Right lung (tissue), 5 donors: Measurements from ENCODE around the gene NUFIP2. TPM values are rescaled to one million over a fixed set of nuclear protein-coding genes. Genes with fewer than 3 reads are reported as not detected.
A peak's percentile ranks its signal among the peaks of the same experiment; 100 is the strongest.
"Not testable (repeated sequence)": the region's sequence is repeated elsewhere in the genome, so short reads cannot be mapped to it uniquely, and the experiment has no call there.

Experiments
- DNase-seq, 2 donors: peaks; one replicate each; pipeline ENCODE4 v3.0.0-alpha.2; 2013
- polyA plus RNA-seq, 5 donors: library from polyadenylated mRNA; unstranded; fragments of 120-200 nt; gene quantifications; one replicate each; pipeline versions ENCODE4 v1.2.1 to v1.2.3, GENCODE V29; 2013; ENCODE audit warnings: inconsistent platforms in 1 of 5, low replicate concordance in 1 of 5; ENCODE audit not compliant: insufficient read length in 5 of 5, insufficient read depth in 1 of 5

NUFIP2 gene
- polyA plus RNA-seq, 5 donors: 30.4 to 42.7 (median 38.2) TPM

GRCh38 chr17:29240968-29241963 is 52.7 kb downstream of the NUFIP2 start:
- DNase-seq: no peak

GRCh38 chr17:29240477-29240876 is 53.5 kb downstream of the NUFIP2 start:
- no peak for DNase-seq

- DNase-seq: no peak
Measured at GRCh38 chr17:29238133-29238850, 55.7 kb downstream of the NUFIP2 start.

GRCh38 chr17:29237476-29238132 is 56.3 kb downstream of the NUFIP2 start:
- no peak for DNase-seq

GRCh38 chr17:29235904-29236303 is 58.0 kb downstream of the NUFIP2 start:
- DNase-seq: no peak

DNA sequence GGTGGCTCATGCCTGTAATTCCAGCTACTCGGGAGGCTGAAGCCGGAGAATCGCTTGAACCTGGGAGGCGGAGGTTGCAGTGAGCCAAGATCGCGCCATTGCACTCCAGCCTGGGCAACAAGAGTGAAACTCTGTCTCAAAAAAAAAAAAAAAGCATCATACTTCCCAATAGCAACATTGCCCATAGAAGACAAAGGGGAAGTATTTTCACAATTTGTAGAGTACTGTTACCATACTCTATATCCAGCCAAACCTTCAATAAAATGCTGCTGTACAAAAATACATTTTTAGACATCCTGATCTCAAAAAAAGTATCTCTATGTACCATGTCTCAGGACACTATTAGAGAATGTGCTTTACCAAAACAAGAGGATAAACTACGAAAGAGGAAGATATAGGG is 59.0 kb downstream of the NUFIP2 start:
- DNase-seq: not testable (repeated sequence)

DNA sequence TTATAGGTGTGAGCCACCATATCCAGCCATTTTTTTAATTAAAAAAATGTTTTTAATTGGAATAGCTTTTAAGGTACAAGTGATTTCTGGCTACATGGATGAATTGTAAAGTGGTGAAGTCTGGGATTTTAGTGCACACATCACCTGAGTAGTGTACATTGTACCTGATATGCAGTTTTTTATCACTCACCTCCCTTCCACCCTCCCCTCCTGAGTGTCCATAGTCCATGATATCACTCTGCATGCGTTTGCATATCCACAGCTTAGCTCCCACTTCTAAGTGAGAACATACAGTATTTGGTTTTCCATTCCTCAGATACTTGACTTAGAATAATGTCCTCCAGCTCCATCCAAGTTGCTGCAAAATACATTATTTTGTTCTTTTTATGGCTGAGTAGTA is 60.6 kb downstream of the NUFIP2 start:
- no peak for DNase-seq

GRCh38 chr17:29225396-29225795 is 68.6 kb downstream of the NUFIP2 start:
- no peak for DNase-seq

DNA sequence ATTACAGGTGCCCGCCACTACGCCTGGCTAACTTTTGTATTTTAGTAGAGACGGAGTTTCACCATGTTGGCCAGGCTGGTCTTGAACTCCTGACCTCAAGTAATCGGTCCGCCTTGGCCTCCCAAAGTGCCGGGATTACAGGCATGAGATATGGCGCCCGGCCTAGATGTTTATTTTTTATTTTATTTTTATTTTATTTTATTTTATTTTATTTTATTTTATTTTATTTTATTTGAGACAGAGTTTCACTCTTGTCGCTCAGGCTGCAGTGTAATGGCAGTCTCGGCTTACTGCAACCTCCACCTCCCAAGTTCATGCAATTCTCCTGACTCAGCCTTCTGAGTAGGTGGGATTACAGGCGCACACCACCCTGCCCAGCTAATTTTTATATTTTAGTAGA is 72.6 kb downstream of the NUFIP2 start:
- not testable (repeated sequence) for DNase-seq

- peak; percentile 82 to 88 for DNase-seq
Measured at GRCh38 chr17:29219378-29220047, 74.4 kb downstream of the NUFIP2 start.

DNA sequence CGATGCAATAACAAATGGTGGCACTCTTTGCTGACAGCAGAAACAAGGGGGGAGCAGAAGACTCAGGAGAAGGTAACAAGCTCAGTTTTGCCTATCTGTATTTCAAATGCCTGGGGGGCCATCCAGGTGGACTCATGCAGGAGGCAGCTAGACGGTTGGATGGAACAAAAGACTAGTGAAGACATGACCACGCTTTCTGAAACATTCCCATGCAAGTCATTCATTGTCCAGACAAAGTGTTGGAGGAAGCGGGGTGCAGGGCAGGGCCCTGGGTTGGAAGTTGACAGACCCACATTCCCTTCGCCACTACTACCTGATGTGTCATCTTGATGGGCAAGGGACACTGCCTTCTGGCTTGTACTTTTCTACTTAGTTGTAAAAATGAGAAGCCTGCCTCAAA is 77.1 kb downstream of the NUFIP2 start:
- DNase-seq: no peak

DNA sequence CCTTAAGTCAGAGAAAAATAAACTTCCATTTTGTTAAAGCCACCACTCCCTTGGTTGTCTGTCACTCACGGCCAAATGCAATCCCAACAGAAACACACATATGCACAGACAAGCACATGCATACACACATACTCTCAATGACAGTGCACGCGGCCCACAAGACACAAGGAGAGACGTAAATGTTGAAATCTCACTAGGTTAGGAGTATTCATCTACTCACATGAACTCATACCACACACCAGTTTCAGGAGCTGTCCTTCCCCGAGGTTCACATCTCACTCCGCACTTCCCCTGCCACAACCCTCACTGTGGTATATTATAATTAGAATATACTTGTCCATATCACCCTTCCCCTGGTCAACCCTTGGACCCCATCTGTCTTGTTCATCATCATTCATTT is 77.8 kb downstream of the NUFIP2 start:
- no peak for DNase-seq

DNA sequence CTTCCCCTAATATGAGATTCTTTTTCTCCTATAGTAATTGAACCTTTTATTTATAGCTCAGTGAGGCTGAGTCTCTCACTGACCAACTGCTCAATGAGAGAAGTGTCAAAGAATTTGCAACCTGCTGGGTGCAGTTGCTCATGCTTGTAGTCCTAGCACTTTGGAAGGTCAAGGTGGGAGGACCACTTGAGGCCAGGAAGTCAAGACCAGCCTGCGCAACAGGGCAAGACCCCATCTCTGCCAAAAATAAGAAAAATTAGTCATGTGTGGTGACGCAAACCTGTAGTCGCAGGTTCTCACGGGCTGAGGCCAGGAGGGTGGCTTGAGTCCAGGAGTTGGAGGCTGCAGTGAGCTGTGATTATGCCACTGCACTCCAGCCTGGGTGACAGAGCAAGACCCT is 78.2 kb downstream of the NUFIP2 start:
- no peak for DNase-seq

DNA sequence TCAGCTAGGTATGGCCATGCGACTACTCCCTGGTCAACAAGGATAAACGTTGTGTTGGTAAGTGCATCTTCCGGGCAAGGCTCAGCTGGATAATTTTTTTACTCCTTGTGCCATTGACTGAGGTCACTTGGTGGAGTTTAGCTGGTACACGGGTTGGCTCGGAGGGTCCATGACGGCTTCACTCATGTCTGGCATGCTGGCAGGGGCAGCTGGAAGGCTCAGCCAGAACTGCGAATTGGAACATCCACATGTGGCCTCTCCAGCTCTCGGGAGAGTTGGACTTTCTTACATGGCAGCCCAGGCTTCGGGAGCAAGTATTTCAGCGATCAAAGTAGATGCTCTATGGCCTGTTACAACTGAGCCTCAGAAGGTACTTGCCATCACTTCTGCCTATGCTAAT is 78.8 kb downstream of the NUFIP2 start:
- no peak for DNase-seq

DNA sequence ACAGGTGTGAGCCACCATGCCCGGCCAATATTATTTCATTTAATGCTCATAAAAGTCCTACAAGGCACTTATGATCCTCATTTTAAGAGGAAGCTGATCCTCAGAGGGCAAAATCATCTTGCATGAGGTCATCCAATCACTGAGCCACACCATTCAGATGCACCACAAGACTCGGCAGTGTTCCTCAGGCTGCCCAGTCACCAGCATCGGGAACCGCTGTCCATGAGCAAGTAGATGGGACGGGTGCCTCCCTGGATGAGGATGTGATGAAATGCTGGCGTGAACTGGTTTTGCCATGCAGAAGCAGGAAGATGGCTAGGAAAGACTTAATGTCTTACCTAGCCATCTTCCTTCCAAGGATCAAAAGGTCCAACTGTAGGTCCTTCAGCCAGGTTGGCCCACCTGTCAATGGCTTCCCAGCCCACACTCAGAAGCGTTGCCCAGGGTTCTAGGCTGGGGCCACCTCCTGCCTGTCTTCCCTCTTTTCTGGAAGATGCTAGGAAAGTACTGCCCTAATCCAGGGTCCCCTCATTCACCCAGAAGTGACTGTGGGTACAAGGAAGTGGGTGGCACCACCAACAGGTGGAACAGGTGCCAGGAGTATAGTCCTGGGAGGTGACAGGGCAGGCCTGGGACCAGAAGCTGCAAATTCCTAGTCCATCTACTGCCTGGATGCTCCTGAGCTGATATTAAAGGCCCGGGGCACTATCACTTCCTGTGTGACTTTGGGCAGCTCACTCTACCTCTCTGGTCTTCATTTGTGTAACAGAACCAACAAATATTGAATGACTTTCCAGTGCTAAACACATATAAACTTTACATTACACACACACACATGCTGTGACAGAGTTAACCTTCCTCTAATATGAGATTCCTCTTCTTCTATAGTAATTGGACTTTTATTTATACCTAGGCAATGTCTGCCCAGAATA is 79.5 kb downstream of the NUFIP2 start:
- no peak for DNase-seq

- DNase-seq: no peak
Measured at GRCh38 chr17:29212681-29213121, 81.2 kb downstream of the NUFIP2 start.

DNA sequence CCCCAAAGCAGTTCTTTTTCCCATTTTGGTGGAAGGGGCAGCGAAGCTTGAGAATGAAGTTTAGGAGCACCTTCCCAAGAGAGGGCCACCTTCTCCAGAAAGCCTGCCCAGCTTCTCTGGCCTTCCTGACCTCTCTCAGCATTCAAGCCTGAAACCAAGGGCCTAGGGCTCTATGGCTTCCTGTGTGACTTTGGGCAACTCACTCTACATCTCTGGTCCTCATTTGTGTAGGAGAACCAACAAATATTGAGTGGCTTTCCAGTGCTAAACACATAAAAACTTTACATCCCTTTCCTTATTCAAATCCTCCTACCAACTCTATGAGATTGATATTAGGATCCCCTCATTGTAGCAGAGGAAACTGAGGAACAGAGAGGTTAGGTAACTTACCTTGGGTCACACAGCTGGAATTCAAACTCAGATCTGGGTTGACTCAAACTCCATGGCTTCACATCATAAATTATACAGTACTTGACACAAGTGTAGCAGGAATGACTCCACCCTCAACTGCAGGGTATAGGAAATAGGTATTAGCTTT is 81.8 kb downstream of the NUFIP2 start:
- no peak for DNase-seq

DNA sequence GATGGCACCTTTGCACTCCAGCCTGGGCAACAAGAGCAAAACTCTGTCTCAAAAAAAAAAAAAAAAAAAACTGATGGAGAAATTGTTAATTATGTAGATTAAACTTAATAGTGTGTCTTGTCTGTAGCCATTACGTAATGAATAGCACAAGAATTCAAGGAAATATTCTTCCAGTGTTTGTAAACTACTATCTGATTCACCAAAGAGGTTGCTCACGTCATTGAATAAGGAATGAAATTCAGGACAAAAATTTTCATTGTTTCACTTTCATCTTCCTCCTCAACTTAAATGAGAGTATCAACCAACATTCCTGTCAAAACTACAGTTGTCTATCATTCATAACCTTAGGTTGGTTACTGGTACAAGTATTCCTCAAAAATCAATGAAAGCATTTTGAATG is 83.1 kb downstream of the NUFIP2 start:
- DNase-seq: no peak

- DNase-seq: no peak
Measured at GRCh38 chr17:29209073-29209472, 84.9 kb downstream of the NUFIP2 start.

DNA sequence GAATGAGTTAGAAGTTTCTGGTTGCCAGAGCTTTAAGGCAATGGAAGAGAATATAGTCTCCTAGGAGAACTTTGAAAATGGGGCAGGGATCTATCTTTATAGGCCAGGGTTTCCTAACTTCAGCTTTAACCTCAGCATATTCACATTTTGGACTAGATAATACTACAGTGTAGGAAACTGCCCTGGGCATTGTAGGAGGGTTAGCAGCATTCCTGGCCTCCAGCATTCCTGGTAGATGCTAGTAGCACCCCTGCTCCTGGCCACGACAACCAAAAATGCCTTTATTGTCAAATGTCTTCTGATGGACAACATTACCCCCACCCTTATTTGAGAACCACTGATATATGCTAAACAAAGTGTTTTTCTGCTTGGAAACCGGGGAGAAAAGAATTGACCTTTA is 86.0 kb downstream of the NUFIP2 start:
- DNase-seq: no peak
